HEK293T (cell line): ENCODE measurements around the gene PTP4A1.

Source experiments
- ELF4 ChIP-seq: fragments of 450-650 bp; IDR thresholded peaks from 2 replicates; pipeline ENCODE4 v1.6.1; 2017; ENCODE audit warnings: antibody characterized with exemption
- FOXK2 ChIP-seq: fragments of 450-650 bp; IDR thresholded peaks from 2 replicates; pipeline ENCODE4 v1.6.1; 2016; ENCODE audit warnings: mild to moderate bottlenecking
- FOXM1 ChIP-seq: fragments of 450-650 bp; IDR thresholded peaks from 2 replicates; pipeline ENCODE4 v1.6.1; 2017; ENCODE audit warnings: mild to moderate bottlenecking, borderline replicate concordance
- HDGF ChIP-seq: fragments of 450-650 bp; IDR thresholded peaks from 2 replicates; pipeline ENCODE4 v1.6.1; 2017; ENCODE audit warnings: antibody characterized with exemption, borderline replicate concordance
- L3MBTL2 ChIP-seq: fragments of 450-650 bp; conservative IDR thresholded peaks from 2 replicates; pipeline ENCODE4 v1.6.1; 2016; ENCODE audit warnings: mild to moderate bottlenecking
- NFRKB ChIP-seq: fragments of 450-650 bp; IDR thresholded peaks from 2 replicates; pipeline ENCODE4 v1.6.1; 2016; ENCODE audit warnings: mild to moderate bottlenecking, moderate library complexity
- SUZ12 ChIP-seq: fragments of 450-650 bp; IDR thresholded peaks from 2 replicates; pipeline ENCODE4 v1.6.1; 2016; ENCODE audit warnings: mild to moderate bottlenecking
- TARDBP ChIP-seq: fragments of 450-650 bp; IDR thresholded peaks from 2 replicates; pipeline ENCODE4 v1.6.1; 2016

DNA sequence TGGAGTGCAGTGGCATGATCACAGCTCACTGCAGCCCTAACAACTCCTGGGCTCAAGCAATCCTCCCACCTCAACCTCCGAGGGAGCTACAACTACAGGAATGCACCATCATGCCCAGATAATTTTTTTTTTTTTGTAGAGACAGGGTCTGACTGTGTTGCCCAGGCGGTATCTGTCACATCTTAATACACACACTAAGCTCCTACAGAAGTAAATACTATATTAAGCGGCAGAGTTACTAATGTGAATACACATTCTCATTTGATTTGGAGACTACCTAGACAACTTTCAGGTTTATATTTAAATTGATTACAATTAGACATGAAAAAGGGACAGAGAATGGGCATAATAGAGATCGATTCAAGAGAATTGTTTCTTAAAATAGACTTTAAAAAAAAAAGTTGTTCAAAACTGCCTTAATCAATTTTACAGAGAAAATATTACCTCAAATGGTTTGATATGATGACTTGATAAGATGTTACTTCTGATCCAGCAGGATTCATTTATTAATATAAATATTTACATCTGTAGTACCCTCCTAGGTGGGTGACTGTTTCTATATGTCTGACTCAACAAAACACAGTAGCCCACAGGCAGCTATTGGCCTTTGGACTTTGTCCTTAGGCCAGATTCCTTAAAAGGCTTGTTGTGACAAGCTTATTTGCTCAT, 7.1 kb upstream of the PTP4A1 start:
- no peak for TF ChIP-seq NFRKB
- no peak for TF ChIP-seq ELF4
- TF ChIP-seq L3MBTL2: no peak
- no peak for TF ChIP-seq FOXM1
- no peak for TF ChIP-seq FOXK2
- TF ChIP-seq TARDBP: no peak
- TF ChIP-seq HDGF: no peak
- TF ChIP-seq SUZ12: no peak
